A172 (cell line): Measurements from ENCODE around the gene ODF4. TPM values are rescaled to one million over a fixed set of nuclear protein-coding genes. Genes with fewer than 3 reads are reported as not detected.
A peak's percentile ranks its signal among the peaks of the same experiment; 100 is the strongest.
"Not testable (repeated sequence)": the region's sequence is repeated elsewhere in the genome, so short reads cannot be mapped to it uniquely, and the experiment has no call there.

Source experiments
- DNase-seq: peaks from one replicate; pipeline ENCODE4 v3.0.0-alpha.2; 2015; ENCODE audit warnings: low spot score
- total RNA-seq: library from RNA; depleted of rRNA; stranded (reverse); fragments of >200 nt; shearing (Covaris generic); gene quantifications from 2 replicates; pipeline ENCODE4 v1.2.3, GENCODE V29; 2014

ODF4 gene
- total RNA-seq, 1 experiment from 2014 or later: not detected

GRCh38 chr17:8326511-8327302, 12.9 kb upstream of the ODF4 start:
- no peak for DNase-seq

GRCh38 chr17:8327303-8327649, 12.4 kb upstream of the ODF4 start:
- DNase-seq: no peak

- no peak for DNase-seq
Observed at GRCh38 chr17:8332128-8332527, 7.5 kb upstream of the ODF4 start.

- no peak for DNase-seq
Observed at GRCh38 chr17:8332688-8333087, 7.0 kb upstream of the ODF4 start.

GRCh38 chr17:8333281-8333680, 6.4 kb upstream of the ODF4 start:
- no peak for DNase-seq

- no peak for DNase-seq
Observed at GRCh38 chr17:8337802-8338752, 1.6 kb upstream of the ODF4 start.

- no peak for DNase-seq
Observed at GRCh38 chr17:8338753-8339140, 893 bp upstream of the ODF4 start.

- no peak for DNase-seq
Observed at GRCh38 chr17:8341456-8341855, 1.8 kb downstream of the ODF4 start.

- no peak for DNase-seq
Observed at GRCh38 chr17:8345052-8345690, 5.5 kb downstream of the ODF4 start.

- no peak for DNase-seq
Observed at GRCh38 chr17:8345951-8346665, 6.5 kb downstream of the ODF4 start.

- DNase-seq: not testable (repeated sequence)
Observed at GRCh38 chr17:8347001-8347400, 7.4 kb downstream of the ODF4 start.

GRCh38 chr17:8350339-8350738, 10.7 kb downstream of the ODF4 start:
- DNase-seq: no peak

- DNase-seq: no peak
Observed at GRCh38 chr17:8353736-8354135, 14.1 kb downstream of the ODF4 start.

- no peak for DNase-seq
Observed at GRCh38 chr17:8354236-8354635, 14.6 kb downstream of the ODF4 start.

- no peak for DNase-seq
Observed at GRCh38 chr17:8357910-8358309, 18.3 kb downstream of the ODF4 start.

GRCh38 chr17:8359769-8360168, 20.1 kb downstream of the ODF4 start:
- DNase-seq: peak; percentile 83

- DNase-seq: no peak
Observed at GRCh38 chr17:8360260-8360659, 20.6 kb downstream of the ODF4 start.

GRCh38 chr17:8360751-8361150, 21.1 kb downstream of the ODF4 start:
- DNase-seq: no peak

GRCh38 chr17:8362651-8363332, 23.2 kb downstream of the ODF4 start:
- no peak for DNase-seq

GRCh38 chr17:8365143-8365542, 25.5 kb downstream of the ODF4 start:
- peak; percentile 61 for DNase-seq

- DNase-seq: peak; percentile 62
Observed at GRCh38 chr17:8366231-8366630, 26.6 kb downstream of the ODF4 start.
